Brain pericyte (primary cell): ENCODE data around the gene SLC49A3.

Experiments used
- DNase-seq: peaks from one replicate; pipeline ENCODE4 v3.0.0-alpha.2; 2012; ENCODE audit warnings: low read depth, low spot score

Gene SLC49A3

GRCh38 chr4:666822-667544 is 22.0 kb downstream of the SLC49A3 start:
- DNase-seq, result no peak

GRCh38 chr4:666436-666810 is 22.5 kb downstream of the SLC49A3 start:
- no peak for DNase-seq

GRCh38 chr4:665751-666435 is 23.1 kb downstream of the SLC49A3 start:
- DNase-seq, result no peak

GRCh38 chr4:665381-665750 is 23.6 kb downstream of the SLC49A3 start:
- no peak for DNase-seq

GRCh38 chr4:664713-665231 is 24.2 kb downstream of the SLC49A3 start:
- no peak for DNase-seq

- no peak for DNase-seq
Observed at GRCh38 chr4:663438-664428, 25.2 kb downstream of the SLC49A3 start.

GRCh38 chr4:663046-663437 is 25.9 kb downstream of the SLC49A3 start:
- DNase-seq, result no peak

- no peak for DNase-seq
Observed at GRCh38 chr4:661881-662761, 26.8 kb downstream of the SLC49A3 start.

- no peak for DNase-seq
Observed at GRCh38 chr4:661231-661630, 27.7 kb downstream of the SLC49A3 start.

- no peak for DNase-seq
Observed at GRCh38 chr4:660401-660800, 28.6 kb downstream of the SLC49A3 start.

GRCh38 chr4:659851-660250 is 29.1 kb downstream of the SLC49A3 start:
- no peak for DNase-seq

GRCh38 chr4:658681-659667 is 30.0 kb downstream of the SLC49A3 start:
- no peak for DNase-seq

- no peak for DNase-seq
Observed at GRCh38 chr4:657834-658667, 30.9 kb downstream of the SLC49A3 start.

GRCh38 chr4:657338-657833 is 31.6 kb downstream of the SLC49A3 start:
- no peak for DNase-seq

- DNase-seq, result no peak
Observed at GRCh38 chr4:656436-657337, 32.3 kb downstream of the SLC49A3 start.

GRCh38 chr4:655464-656151 is 33.3 kb downstream of the SLC49A3 start:
- DNase-seq, result no peak

- DNase-seq, result no peak
Observed at GRCh38 chr4:654871-655463, 34.0 kb downstream of the SLC49A3 start.
